Suprapubic skin (tissue), 4 donors: Measurements from ENCODE around the gene PLLP. TPM values are rescaled to one million over a fixed set of nuclear protein-coding genes. Genes with fewer than 3 reads are reported as not detected.

ENCODE experiments used
- DNase-seq, 2 donors: peaks; one replicate each; pipeline ENCODE4 v3.0.0-alpha.2; 2019; ENCODE audit warnings: low spot score in 2 of 2
- H3K27ac ChIP-seq: fragments of 200-600 bp; sonication (generic); one replicate; pipeline ENCODE4 v1.5.1; 2019
- H3K27me3 ChIP-seq: fragments of 200-600 bp; sonication (generic); one replicate; pipeline ENCODE4 v1.5.1; 2019
- H3K36me3 ChIP-seq: fragments of 200-600 bp; sonication (generic); one replicate; pipeline ENCODE4 v1.5.1; 2019
- H3K4me1 ChIP-seq: fragments of 200-600 bp; sonication (generic); one replicate; pipeline ENCODE4 v1.5.1; 2019
- H3K4me3 ChIP-seq: fragments of 200-600 bp; sonication (generic); one replicate; pipeline ENCODE4 v1.5.1; 2019; ENCODE audit warnings: mild to moderate bottlenecking
- H3K9me3 ChIP-seq: fragments of 200-600 bp; sonication (generic); one replicate; pipeline ENCODE4 v1.5.1; 2019
- CTCF ChIP-seq, 2 donors: fragments of 200-600 bp in 1 of 2; fragments of 450-650 bp in 1 of 2; sonication (generic) in 1 of 2; IDR thresholded peaks; one replicate each; pipeline ENCODE4 v1.5.1; 2016 to 2019; ENCODE audit warnings: antibody characterized with exemption in 2 of 2, mild to moderate bottlenecking in 1 of 2, moderate library complexity in 1 of 2
- EP300 ChIP-seq: sonication (generic); formaldehyde crosslinking; IDR thresholded peaks from one replicate; pipeline ENCODE4 v1.6.1; 2017; ENCODE audit warnings: antibody characterized with exemption
- POLR2A ChIP-seq, 2 donors: fragments of 450-650 bp; IDR thresholded peaks; one replicate each; pipeline ENCODE4 v1.6.1; 2017; ENCODE audit warnings: antibody characterized with exemption in 2 of 2, mild to moderate bottlenecking in 2 of 2, moderate library complexity in 2 of 2
- POLR2AphosphoS5 ChIP-seq, 3 donors: sonication (generic); formaldehyde crosslinking; IDR thresholded peaks; one replicate each; pipeline ENCODE4 v1.6.1; 2017; ENCODE audit warnings: antibody characterized with exemption in 3 of 3
- WGBS: methylation state at CpG from one replicate; pipeline ENCODE4 v1.1.5; 2018; 5-methylcytosine and 5-hydroxymethylcytosine counted together
- total RNA-seq, 4 donors: library from RNA; depleted of rRNA; stranded (reverse); fragments of >200 nt; gene quantifications; one replicate each; pipeline ENCODE4 v1.1.0, GENCODE V29; 2016

The PLLP gene
- total RNA-seq, 4 donors from 2014 or later: 34.7 to 215 (median 205) TPM

GRCh38 chr16:57258910-57259475 is 25.5 kb downstream of the PLLP start:
- Histone ChIP-seq H3K27ac (no peak overlapping the region), H3K27me3 (no peaks in the 10 kb centered on the region), H3K9me3 (no peaks in the 10 kb centered on the region), H3K4me1 (peaks cover 28% of the 10 kb centered on the region), H3K36me3 (peaks cover 32% of the 10 kb centered on the region), H3K4me3 (no peak overlapping the region)
- peak; percentile 38 to 65 for DNase-seq
- TF ChIP-seq CTCF (IDR thresholded peaks at IDR 0.05) (no peak), POLR2A (IDR thresholded peaks at IDR 0.05) (no peak), POLR2AphosphoS5 (IDR thresholded peaks at IDR 0.05) (no peak), EP300 (no peak)
- 53% methylated on average over 1 of the region's 1 CpG for WGBS

GRCh38 chr16:57258226-57258909 is 26.1 kb downstream of the PLLP start:
- Histone ChIP-seq H3K4me3 (no peak overlapping the region), H3K4me1 (peaks cover 22% of the 10 kb centered on the region), H3K9me3 (no peaks in the 10 kb centered on the region), H3K27ac (no peak overlapping the region), H3K27me3 (no peaks in the 10 kb centered on the region), H3K36me3 (peaks cover 38% of the 10 kb centered on the region)
- 97% methylated on average over 18 of the region's 18 CpGs for WGBS
- TF ChIP-seq POLR2AphosphoS5 (IDR thresholded peaks at IDR 0.05) (no peak), POLR2A (IDR thresholded peaks at IDR 0.05) (no peak), EP300 (no peak), CTCF (IDR thresholded peaks at IDR 0.05) (no peak)
- peak; percentile 64 to 76 for DNase-seq

GRCh38 chr16:57257455-57258070 is 26.9 kb downstream of the PLLP start:
- peak; percentile 34 to 70 for DNase-seq
- H3K9me3 ChIP-seq: no peaks in the 10 kb centered on the region
- peaks cover 14% of the 10 kb centered on the region for H3K4me1 ChIP-seq
- WGBS: 84% methylated on average over 13 of the region's 13 CpGs
- H3K27ac ChIP-seq: no peak overlapping the region
- no peak for TF ChIP-seq POLR2A (IDR thresholded peaks at IDR 0.05)
- no peak for TF ChIP-seq EP300
- no peak for TF ChIP-seq POLR2AphosphoS5 (IDR thresholded peaks at IDR 0.05)
- TF ChIP-seq CTCF (IDR thresholded peaks at IDR 0.05): no peak
- H3K4me3 ChIP-seq: no peak overlapping the region
- no peaks in the 10 kb centered on the region for H3K27me3 ChIP-seq
- H3K36me3 ChIP-seq: peaks cover 46% of the 10 kb centered on the region

- Histone ChIP-seq H3K4me3 (no peak overlapping the region), H3K27ac (no peak overlapping the region), H3K9me3 (no peaks in the 10 kb centered on the region), H3K36me3 (peaks cover 54% of the 10 kb centered on the region), H3K4me1 (peaks cover 12% of the 10 kb centered on the region), H3K27me3 (no peaks in the 10 kb centered on the region)
- 92% methylated on average over 5 of the region's 16 CpGs for WGBS
- peak in 1 of 2 donors; percentile 59 for DNase-seq
- TF ChIP-seq POLR2AphosphoS5 (IDR thresholded peaks at IDR 0.05): no peak
- no peak for TF ChIP-seq POLR2A (IDR thresholded peaks at IDR 0.05)
- no peak for TF ChIP-seq EP300
- no peak for TF ChIP-seq CTCF (IDR thresholded peaks at IDR 0.05)
Measured at GRCh38 chr16:57256601-57257395, 27.7 kb downstream of the PLLP start.
